Measurements from ENCODE around the gene THEMIS2. TPM values are rescaled to one million over a fixed set of nuclear protein-coding genes. Genes with fewer than 3 reads are reported as not detected.

Gene THEMIS2
- total and polyA plus RNA-seq, 2 of the 13 experiments (the other 11 are each of a cell fraction or from before 2014, with no cell fraction given) = 0.38 to 1.5 TPM

DNA sequence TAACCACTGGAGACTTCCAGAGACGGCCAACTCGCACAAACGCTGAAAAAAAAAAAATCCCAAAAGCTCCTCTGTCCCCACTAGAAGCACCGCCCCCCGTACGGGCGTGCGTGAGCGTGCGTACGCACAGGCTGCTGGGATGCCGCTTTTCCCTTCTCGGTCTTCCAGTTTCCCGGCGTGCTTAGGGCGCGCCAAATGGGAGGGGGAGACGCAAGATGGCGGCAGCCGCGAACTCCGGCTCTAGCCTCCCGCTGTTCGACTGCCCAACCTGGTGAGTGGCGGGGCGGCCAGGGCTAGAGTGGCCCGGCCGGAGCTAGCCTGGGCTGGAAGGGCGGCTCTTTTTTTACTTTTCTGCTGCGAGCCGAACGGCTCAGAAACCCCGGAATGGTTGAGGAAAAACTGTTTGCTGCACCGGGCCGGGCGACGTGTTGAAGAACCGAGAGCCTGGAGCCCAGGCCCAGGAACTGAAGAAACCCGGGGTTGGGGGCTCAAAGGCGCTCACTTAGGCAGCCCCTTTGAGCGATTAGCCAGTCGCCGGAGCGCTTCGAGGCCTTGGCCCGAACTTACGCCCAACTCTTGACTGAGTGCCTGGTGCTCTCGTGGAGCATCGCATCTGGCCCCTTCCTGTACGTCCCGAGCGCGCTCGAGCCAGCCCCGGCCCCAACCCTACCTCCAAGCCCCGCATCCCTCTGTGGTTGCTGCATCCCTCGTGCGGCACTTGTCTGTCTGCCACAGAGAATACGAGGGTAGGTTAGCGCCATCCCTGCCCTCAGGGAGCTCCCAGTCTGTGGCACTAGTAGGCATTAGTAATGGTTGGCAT lies 41.5 kb upstream of the THEMIS2 start, which contains the start of gene PPP1R8 (continued):
- TF ChIP-seq, protein P1, sequence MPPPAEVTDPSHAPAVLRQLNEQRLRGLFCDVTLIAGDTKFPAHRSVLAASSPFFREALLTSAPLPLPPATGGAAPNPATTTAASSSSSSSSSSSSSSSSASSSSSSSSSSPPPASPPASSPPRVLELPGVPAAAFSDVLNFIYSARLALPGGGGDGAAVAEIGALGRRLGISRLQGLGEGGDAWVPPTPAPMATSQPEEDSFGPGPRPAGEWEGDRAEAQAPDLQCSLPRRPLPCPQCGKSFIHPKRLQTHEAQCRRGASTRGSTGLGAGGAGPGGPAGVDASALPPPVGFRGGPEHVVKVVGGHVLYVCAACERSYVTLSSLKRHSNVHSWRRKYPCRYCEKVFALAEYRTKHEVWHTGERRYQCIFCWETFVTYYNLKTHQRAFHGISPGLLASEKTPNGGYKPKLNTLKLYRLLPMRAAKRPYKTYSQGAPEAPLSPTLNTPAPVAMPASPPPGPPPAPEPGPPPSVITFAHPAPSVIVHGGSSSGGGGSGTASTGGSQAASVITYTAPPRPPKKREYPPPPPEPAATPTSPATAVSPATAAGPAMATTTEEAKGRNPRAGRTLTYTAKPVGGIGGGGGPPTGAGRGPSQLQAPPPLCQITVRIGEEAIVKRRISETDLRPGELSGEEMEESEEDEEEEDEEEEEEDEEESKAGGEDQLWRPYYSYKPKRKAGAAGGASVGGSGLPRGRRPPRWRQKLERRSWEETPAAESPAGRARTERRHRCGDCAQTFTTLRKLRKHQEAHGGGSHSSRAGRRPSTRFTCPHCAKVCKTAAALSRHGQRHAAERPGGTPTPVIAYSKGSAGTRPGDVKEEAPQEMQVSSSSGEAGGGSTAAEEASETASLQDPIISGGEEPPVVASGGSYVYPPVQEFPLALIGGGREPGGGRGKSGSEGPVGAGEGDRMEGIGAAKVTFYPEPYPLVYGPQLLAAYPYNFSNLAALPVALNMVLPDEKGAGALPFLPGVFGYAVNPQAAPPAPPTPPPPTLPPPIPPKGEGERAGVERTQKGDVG (CRISPR knock-in tag; IDR thresholded peaks at IDR 0.05; ENCODE audit: borderline replicate concordance) = peak; percentile 78; the same call in 1 of the 2 replicates
- TF ChIP-seq HNRNPL (IDR thresholded peaks at IDR 0.05; ENCODE audit: low read depth, low read length) (0 out of 2 replicates have a peak, but pooled peaks have one; percentile 38), ZNF678 (CRISPR knock-in tag; IDR thresholded peaks at IDR 0.05) (0 out of 2 replicates have a peak, but pooled peaks have one; percentile 51), FOXK2 (IDR thresholded peaks at IDR 0.05) (no peak), NFE2 (CRISPR knock-in tag; IDR thresholded peaks at IDR 0.05) (no peak), FOXP1 (IDR thresholded peaks at IDR 0.05) (no peak), FOXP1 (CRISPR knock-in tag; IDR thresholded peaks at IDR 0.05) (peak; percentile 3; the same call in 1 of the 2 replicates), ZNF570 (CRISPR knock-in tag; IDR thresholded peaks at IDR 0.05; ENCODE audit: borderline replicate concordance) (no peak), ZNF12 (CRISPR knock-in tag; IDR thresholded peaks at IDR 0.05) (peak; percentile 60; the same call in 1 of the 2 replicates)
- TF ChIP-seq, protein P2, sequence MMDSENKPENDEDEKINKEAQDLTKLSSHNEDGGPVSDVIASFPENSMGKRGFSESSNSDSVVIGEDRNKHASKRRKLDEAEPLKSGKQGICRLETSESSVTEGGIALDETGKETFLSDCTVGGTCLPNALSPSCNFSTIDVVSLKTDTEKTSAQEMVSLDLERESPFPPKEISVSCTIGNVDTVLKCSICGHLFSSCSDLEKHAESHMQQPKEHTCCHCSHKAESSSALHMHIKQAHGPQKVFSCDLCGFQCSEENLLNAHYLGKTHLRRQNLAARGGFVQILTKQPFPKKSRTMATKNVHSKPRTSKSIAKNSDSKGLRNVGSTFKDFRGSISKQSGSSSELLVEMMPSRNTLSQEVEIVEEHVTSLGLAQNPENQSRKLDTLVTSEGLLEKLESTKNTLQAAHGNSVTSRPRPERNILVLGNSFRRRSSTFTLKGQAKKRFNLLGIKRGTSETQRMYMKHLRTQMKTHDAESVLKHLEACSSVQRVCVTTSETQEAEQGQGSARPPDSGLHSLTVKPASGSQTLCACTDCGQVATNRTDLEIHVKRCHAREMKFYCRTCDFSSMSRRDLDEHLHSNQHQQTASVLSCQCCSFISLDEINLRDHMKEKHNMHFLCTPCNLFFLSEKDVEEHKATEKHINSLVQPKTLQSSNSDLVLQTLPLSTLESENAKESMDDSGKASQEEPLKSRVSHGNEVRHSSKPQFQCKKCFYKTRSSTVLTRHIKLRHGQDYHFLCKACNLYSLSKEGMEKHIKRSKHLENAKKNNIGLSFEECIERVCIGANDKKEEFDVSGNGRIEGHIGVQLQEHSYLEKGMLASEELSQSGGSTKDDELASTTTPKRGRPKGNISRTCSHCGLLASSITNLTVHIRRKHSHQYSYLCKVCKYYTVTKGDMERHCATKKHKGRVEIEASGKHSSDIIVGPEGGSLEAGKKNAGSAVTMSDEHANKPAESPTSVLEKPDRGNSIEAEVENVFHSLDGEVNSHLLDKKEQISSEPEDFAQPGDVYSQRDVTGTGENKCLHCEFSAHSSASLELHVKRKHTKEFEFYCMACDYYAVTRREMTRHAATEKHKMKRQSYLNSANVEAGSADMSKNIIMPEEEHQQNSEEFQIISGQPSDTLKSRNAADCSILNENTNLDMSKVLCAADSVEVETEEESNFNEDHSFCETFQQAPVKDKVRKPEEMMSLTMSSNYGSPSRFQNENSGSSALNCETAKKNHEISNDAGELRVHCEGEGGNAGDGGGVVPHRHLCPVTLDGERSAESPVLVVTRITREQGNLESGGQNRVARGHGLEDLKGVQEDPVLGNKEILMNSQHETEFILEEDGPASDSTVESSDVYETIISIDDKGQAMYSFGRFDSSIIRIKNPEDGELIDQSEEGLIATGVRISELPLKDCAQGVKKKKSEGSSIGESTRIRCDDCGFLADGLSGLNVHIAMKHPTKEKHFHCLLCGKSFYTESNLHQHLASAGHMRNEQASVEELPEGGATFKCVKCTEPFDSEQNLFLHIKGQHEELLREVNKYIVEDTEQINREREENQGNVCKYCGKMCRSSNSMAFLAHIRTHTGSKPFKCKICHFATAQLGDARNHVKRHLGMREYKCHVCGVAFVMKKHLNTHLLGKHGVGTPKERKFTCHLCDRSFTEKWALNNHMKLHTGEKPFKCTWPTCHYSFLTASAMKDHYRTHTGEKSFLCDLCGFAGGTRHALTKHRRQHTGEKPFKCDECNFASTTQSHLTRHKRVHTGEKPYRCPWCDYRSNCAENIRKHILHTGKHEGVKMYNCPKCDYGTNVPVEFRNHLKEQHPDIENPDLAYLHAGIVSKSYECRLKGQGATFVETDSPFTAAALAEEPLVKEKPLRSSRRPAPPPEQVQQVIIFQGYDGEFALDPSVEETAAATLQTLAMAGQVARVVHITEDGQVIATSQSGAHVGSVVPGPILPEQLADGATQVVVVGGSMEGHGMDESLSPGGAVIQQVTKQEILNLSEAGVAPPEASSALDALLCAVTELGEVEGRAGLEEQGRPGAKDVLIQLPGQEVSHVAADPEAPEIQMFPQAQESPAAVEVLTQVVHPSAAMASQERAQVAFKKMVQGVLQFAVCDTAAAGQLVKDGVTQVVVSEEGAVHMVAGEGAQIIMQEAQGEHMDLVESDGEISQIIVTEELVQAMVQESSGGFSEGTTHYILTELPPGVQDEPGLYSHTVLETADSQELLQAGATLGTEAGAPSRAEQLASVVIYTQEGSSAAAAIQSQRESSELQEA (CRISPR knock-in tag; IDR thresholded peaks at IDR 0.05; ENCODE audit: not compliant biosample characterization) = no peak
- TF ChIP-seq, protein P3, sequence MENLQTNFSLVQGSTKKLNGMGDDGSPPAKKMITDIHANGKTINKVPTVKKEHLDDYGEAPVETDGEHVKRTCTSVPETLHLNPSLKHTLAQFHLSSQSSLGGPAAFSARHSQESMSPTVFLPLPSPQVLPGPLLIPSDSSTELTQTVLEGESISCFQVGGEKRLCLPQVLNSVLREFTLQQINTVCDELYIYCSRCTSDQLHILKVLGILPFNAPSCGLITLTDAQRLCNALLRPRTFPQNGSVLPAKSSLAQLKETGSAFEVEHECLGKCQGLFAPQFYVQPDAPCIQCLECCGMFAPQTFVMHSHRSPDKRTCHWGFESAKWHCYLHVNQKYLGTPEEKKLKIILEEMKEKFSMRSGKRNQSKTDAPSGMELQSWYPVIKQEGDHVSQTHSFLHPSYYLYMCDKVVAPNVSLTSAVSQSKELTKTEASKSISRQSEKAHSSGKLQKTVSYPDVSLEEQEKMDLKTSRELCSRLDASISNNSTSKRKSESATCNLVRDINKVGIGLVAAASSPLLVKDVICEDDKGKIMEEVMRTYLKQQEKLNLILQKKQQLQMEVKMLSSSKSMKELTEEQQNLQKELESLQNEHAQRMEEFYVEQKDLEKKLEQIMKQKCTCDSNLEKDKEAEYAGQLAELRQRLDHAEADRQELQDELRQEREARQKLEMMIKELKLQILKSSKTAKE (CRISPR knock-in tag; IDR thresholded peaks at IDR 0.05; ENCODE audit: borderline replicate concordance) = no peak
- TF ChIP-seq, protein P4, sequence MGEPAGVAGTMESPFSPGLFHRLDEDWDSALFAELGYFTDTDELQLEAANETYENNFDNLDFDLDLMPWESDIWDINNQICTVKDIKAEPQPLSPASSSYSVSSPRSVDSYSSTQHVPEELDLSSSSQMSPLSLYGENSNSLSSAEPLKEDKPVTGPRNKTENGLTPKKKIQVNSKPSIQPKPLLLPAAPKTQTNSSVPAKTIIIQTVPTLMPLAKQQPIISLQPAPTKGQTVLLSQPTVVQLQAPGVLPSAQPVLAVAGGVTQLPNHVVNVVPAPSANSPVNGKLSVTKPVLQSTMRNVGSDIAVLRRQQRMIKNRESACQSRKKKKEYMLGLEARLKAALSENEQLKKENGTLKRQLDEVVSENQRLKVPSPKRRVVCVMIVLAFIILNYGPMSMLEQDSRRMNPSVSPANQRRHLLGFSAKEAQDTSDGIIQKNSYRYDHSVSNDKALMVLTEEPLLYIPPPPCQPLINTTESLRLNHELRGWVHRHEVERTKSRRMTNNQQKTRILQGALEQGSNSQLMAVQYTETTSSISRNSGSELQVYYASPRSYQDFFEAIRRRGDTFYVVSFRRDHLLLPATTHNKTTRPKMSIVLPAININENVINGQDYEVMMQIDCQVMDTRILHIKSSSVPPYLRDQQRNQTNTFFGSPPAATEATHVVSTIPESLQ (CRISPR knock-in tag; conservative IDR thresholded peaks at IDR 0.05) = no peak

Measured in HepG2 (cell line).